ENCODE measurements around the gene REEP5.

- TF ChIP-seq RAD21 (IDR thresholded peaks at IDR 0.05) (no peak), NR2F2 (IDR thresholded peaks at IDR 0.05) (no peak), GABPA (IDR thresholded peaks at IDR 0.05 in 1 of 2, conservative IDR thresholded peaks at IDR 0.05 in 1 of 2) (no peak), SP1 (IDR thresholded peaks at IDR 0.05) (no peak)
- TF ChIP-seq, protein P1, sequence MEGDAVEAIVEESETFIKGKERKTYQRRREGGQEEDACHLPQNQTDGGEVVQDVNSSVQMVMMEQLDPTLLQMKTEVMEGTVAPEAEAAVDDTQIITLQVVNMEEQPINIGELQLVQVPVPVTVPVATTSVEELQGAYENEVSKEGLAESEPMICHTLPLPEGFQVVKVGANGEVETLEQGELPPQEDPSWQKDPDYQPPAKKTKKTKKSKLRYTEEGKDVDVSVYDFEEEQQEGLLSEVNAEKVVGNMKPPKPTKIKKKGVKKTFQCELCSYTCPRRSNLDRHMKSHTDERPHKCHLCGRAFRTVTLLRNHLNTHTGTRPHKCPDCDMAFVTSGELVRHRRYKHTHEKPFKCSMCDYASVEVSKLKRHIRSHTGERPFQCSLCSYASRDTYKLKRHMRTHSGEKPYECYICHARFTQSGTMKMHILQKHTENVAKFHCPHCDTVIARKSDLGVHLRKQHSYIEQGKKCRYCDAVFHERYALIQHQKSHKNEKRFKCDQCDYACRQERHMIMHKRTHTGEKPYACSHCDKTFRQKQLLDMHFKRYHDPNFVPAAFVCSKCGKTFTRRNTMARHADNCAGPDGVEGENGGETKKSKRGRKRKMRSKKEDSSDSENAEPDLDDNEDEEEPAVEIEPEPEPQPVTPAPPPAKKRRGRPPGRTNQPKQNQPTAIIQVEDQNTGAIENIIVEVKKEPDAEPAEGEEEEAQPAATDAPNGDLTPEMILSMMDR (IDR thresholded peaks at IDR 0.05; ENCODE audit: low read depth, low read length, missing input control), result no peak
- TF ChIP-seq, protein P2, sequence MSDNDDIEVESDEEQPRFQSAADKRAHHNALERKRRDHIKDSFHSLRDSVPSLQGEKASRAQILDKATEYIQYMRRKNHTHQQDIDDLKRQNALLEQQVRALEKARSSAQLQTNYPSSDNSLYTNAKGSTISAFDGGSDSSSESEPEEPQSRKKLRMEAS (IDR thresholded peaks at IDR 0.05), result no peak
Measured at GRCh38 chr5:112960863-112961504, 39.0 kb upstream of the REEP5 start.
